Thyroid gland (tissue), 4 donors: ENCODE data around the gene ASIC3. TPM values are rescaled to one million over a fixed set of nuclear protein-coding genes. Genes with fewer than 3 reads are reported as not detected.
A peak's percentile ranks its signal among the peaks of the same experiment; 100 is the strongest.

Source experiments
- DNase-seq, 2 donors: peaks; one replicate each; pipeline ENCODE4 v3.0.0-alpha.2; 2019
- H3K27ac ChIP-seq, 3 donors: fragments of 200-600 bp; sonication (generic); 1 replicate in 2 of 3; 2 replicates in 1 of 3; pipeline ENCODE4 v1.5.1; 2016 to 2019; ENCODE audit warnings: mild to moderate bottlenecking in 1 of 3, moderate library complexity in 1 of 3
- H3K27me3 ChIP-seq: fragments of 200-600 bp; sonication (generic); one replicate; pipeline ENCODE4 v1.5.1; 2019
- H3K36me3 ChIP-seq, 2 donors: fragments of 200-600 bp; sonication (generic); one replicate each; pipeline ENCODE4 v1.5.1; 2016 to 2019
- H3K4me1 ChIP-seq, 2 donors: fragments of 200-600 bp; sonication (generic); one replicate each; pipeline ENCODE4 v1.5.1; 2017 to 2019
- H3K4me3 ChIP-seq, 3 donors: fragments of 200-600 bp; sonication (generic); replicated peaks in 1 of 3; 1 replicate in 2 of 3; 2 replicates in 1 of 3; pipeline ENCODE4 v1.5.1; 2016; ENCODE audit warnings: mild to moderate bottlenecking in 1 of 3
- H3K9me3 ChIP-seq: fragments of 200-600 bp; sonication (generic); one replicate; pipeline ENCODE4 v1.5.1; 2017
- CTCF ChIP-seq, 6 experiments: fragments of 200-600 bp in 3 of 6; fragments of 450-650 bp in 3 of 6; sonication (generic) in 3 of 6; IDR thresholded peaks; one replicate each; pipeline ENCODE4 v1.5.1; 2016 to 2019; ENCODE audit warnings: antibody characterized with exemption in 6 of 6, mild to moderate bottlenecking in 2 of 6, inconsistent platforms in 1 of 6, moderate library complexity in 1 of 6
- POLR2A ChIP-seq, 2 donors: fragments of 450-650 bp; IDR thresholded peaks; one replicate each; pipeline ENCODE4 v1.6.1; 2017; ENCODE audit warnings: antibody characterized with exemption in 2 of 2, mild to moderate bottlenecking in 2 of 2, moderate library complexity in 1 of 2
- WGBS, 2 donors: methylation state at CpG; one replicate each; pipeline ENCODE4 v1.1.5; 2017; 5-methylcytosine and 5-hydroxymethylcytosine counted together
- intact Hi-C: fragments of 100-400 bp; cut with DNase I; formaldehyde crosslinking; loops from one replicate; pipeline ENCODE4 v1.15.1; 2023
- total RNA-seq, 4 donors: library from RNA; depleted of rRNA; stranded (reverse); fragments of >200 nt; gene quantifications; one replicate each; pipeline ENCODE4 v1.2.3, GENCODE V29; 2016

The ASIC3 gene
- total RNA-seq, 4 donors from 2014 or later = 1.2 to 2.6 (median 1.5) TPM; not detected in 1

DNA sequence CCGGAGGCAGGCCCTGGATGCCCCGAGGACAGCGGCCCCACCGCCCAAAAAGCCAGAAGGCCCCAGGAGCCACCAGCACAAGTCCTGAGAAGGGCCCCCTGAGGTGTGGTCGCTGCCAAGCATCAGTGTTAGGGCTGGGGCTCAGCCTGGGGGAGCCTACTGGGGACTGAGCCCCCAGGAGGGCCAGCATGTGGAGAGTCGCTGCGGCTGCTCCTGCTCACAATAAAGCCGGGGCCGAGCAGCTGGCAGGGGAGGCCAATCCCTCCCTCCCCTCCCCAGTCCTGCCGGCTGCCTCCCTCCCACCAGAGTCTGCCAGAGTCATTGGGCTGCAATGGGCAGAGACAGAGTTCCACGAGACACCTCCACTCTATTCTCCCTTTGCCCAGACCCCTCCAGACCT is 3.1 kb upstream of the ASIC3 start:
- Histone ChIP-seq H3K36me3 (peaks cover 0 to 3% of the 10 kb centered on the region in 2 donors), H3K4me3 (no peak overlapping the region), H3K27me3 (no peaks in the 10 kb centered on the region), H3K27ac (no peak overlapping the region), H3K4me1 (peaks cover 0 to 7% of the 10 kb centered on the region in 2 donors), H3K9me3 (no peaks in the 10 kb centered on the region)
- TF ChIP-seq POLR2A (IDR thresholded peaks at IDR 0.05) (no peak), CTCF (IDR thresholded peaks at IDR 0.05) (no peak)
- 82 to 84% methylated on average over 6 to 9 of the region's 11 CpGs for WGBS, 2 donors
- no peak for DNase-seq
- intact Hi-C loops = no loop called here

- Histone ChIP-seq H3K36me3 (peaks cover 0 to 3% of the 10 kb centered on the region in 2 donors), H3K4me3 (no peak overlapping the region), H3K9me3 (no peaks in the 10 kb centered on the region), H3K4me1 (peaks cover 0 to 10% of the 10 kb centered on the region in 2 donors), H3K27ac (no peak overlapping the region), H3K27me3 (no peaks in the 10 kb centered on the region)
- DNase-seq = no peak
- WGBS, 2 donors = 88 to 93% methylated on average over 9 of the region's 9 CpGs
- intact Hi-C loops = no loop called here
- TF ChIP-seq POLR2A (IDR thresholded peaks at IDR 0.05) (no peak), CTCF (IDR thresholded peaks at IDR 0.05) (no peak)
Observed at GRCh38 chr7:151045967-151046366, 2.4 kb upstream of the ASIC3 start.

GRCh38 chr7:151046603-151047573 is 1.4 kb upstream of the ASIC3 start:
- Histone ChIP-seq H3K27me3 (no peaks in the 10 kb centered on the region), H3K4me1 (peaks cover 0 to 13% of the 10 kb centered on the region in 2 donors), H3K27ac (no peak overlapping the region), H3K36me3 (peaks cover 0 to 3% of the 10 kb centered on the region in 2 donors), H3K9me3 (no peaks in the 10 kb centered on the region), H3K4me3 (no peak overlapping the region)
- peak; percentile 29 to 44 for DNase-seq
- intact Hi-C loops = no loop called here
- TF ChIP-seq CTCF (IDR thresholded peaks at IDR 0.05) (no peak), POLR2A (IDR thresholded peaks at IDR 0.05) (no peak)
- WGBS, 2 donors = 49 to 53% methylated on average over 11 to 13 of the region's 14 CpGs

GRCh38 chr7:151048911-151049463 is 656 bp downstream of the ASIC3 start:
- no peak overlapping the region for H3K4me3 ChIP-seq
- no peak for DNase-seq
- TF ChIP-seq POLR2A (IDR thresholded peaks at IDR 0.05) (no peak), CTCF (IDR thresholded peaks at IDR 0.05) (no peak)
- intact Hi-C loops = no loop called here
- H3K27me3 ChIP-seq = no peaks in the 10 kb centered on the region
- H3K4me1 ChIP-seq = peaks cover 0 to 13% of the 10 kb centered on the region in 2 donors
- no peaks in the 10 kb centered on the region for H3K9me3 ChIP-seq
- H3K36me3 ChIP-seq = peaks cover 0 to 3% of the 10 kb centered on the region in 2 donors
- H3K27ac ChIP-seq = no peak overlapping the region
- WGBS, 2 donors = 84 to 91% methylated on average over 24 to 27 of the region's 38 CpGs

DNA sequence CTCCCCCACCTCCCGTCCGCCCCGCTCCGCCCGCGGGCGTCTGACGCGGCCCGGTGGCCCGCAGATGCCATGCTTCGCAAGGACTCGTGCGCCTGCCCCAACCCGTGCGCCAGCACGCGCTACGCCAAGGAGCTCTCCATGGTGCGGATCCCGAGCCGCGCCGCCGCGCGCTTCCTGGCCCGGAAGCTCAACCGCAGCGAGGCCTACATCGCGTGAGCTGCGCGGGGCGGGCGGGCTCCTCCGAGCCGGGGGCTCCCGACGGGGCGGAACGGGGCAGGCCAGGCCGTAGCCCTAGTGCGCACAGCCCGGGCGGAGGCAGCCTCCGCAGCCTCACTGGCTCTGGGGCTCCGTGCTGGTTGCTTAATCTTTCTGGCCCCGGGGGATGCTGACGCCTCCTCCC is 2.8 kb downstream of the ASIC3 start:
- peak; percentile 51 to 58 for DNase-seq
- intact Hi-C loops = no loop called here

More for the DNA sequence above, 2.8 kb downstream of the ASIC3 start:
- 3 to 8% methylated on average over 14 to 20 of the region's 50 CpGs for WGBS, 2 donors
- Histone ChIP-seq H3K27me3 (no peaks in the 10 kb centered on the region), H3K4me1 (peaks cover 0 to 13% of the 10 kb centered on the region in 2 donors), H3K4me3 (no peak overlapping the region), H3K9me3 (no peaks in the 10 kb centered on the region), H3K27ac (no peak overlapping the region), H3K36me3 (no peaks in the 10 kb centered on the region)
- TF ChIP-seq CTCF (IDR thresholded peaks at IDR 0.05) (no peak), POLR2A (IDR thresholded peaks at IDR 0.05) (no peak)
